Activated CD4-positive, CD25-positive, alpha-beta regulatory T cell treated with anti-CD3 and anti-CD28 coated beads, Interleukin-2, amount 50 U/mL, for 16 hours (primary cell): Measurements from ENCODE around the gene DKK1.

Experiments
- DNase-seq: peaks from one replicate; pipeline ENCODE4 v3.0.0-alpha.2; 2020; ENCODE audit warnings: low read depth, low spot score

DKK1 gene

GRCh38 chr10:52313933-52314821, at the start of gene DKK1:
Gene DKK1 (plus strand): TSS chr10:52314281. CDS start chr10:52314435, 154 bp downstream.
- DNase-seq = no peak

- no peak for DNase-seq
These were observed 48.8 kb upstream of the DKK1 start for GRCh38 chr10:52265131-52265926.

- DNase-seq = no peak
These were observed 47.2 kb upstream of the DKK1 start for GRCh38 chr10:52266858-52267257.

GRCh38 chr10:52268790-52269189, 45.3 kb upstream of the DKK1 start:
- DNase-seq = no peak

- DNase-seq = no peak
These were observed 44.8 kb upstream of the DKK1 start for GRCh38 chr10:52269233-52269632.

GRCh38 chr10:52276163-52276562, 37.9 kb upstream of the DKK1 start:
- DNase-seq = no peak

GRCh38 chr10:52276986-52277385, 37.1 kb upstream of the DKK1 start:
- DNase-seq = no peak

GRCh38 chr10:52279546-52279945, 34.5 kb upstream of the DKK1 start:
- DNase-seq = no peak

GRCh38 chr10:52280051-52280450, 34.0 kb upstream of the DKK1 start:
- DNase-seq = no peak

- no peak for DNase-seq
These were observed 30.9 kb upstream of the DKK1 start for GRCh38 chr10:52283174-52283573.

GRCh38 chr10:52284416-52285013, 29.6 kb upstream of the DKK1 start:
- DNase-seq = no peak

- DNase-seq = no peak
These were observed 26.2 kb upstream of the DKK1 start for GRCh38 chr10:52287866-52288265.

GRCh38 chr10:52297747-52298146, 16.3 kb upstream of the DKK1 start:
- no peak for DNase-seq

- DNase-seq = no peak
These were observed 13.3 kb upstream of the DKK1 start for GRCh38 chr10:52300599-52301277.

- DNase-seq = no peak
These were observed 5.6 kb upstream of the DKK1 start for GRCh38 chr10:52308251-52309031.

- no peak for DNase-seq
These were observed 1.2 kb upstream of the DKK1 start for GRCh38 chr10:52312942-52313255.

GRCh38 chr10:52313256-52313932, 687 bp upstream of the DKK1 start:
- no peak for DNase-seq

- no peak for DNase-seq
These were observed 906 bp downstream of the DKK1 start for GRCh38 chr10:52314822-52315552.

GRCh38 chr10:52316001-52316400, 1.9 kb downstream of the DKK1 start:
- no peak for DNase-seq

GRCh38 chr10:52316500-52316899, 2.4 kb downstream of the DKK1 start:
- no peak for DNase-seq
